VCaP (cell line): ENCODE results near the gene ARHGEF38.

Source experiments
- H3K27ac ChIP-seq: fragments of 450-650 bp; 2 replicates; pipeline ENCODE4 v1.5.1; 2017
- CTCF ChIP-seq: fragments of 450-650 bp; conservative IDR thresholded peaks from 2 replicates; pipeline ENCODE4 v1.5.1; 2017; ENCODE audit warnings: mild to moderate bottlenecking, moderate library complexity

ARHGEF38 gene

GRCh38 chr4:105625214-105625613 is 72.8 kb downstream of the ARHGEF38 start:
- H3K27ac ChIP-seq, result no peak overlapping the region
- TF ChIP-seq CTCF, result no peak

GRCh38 chr4:105626846-105627245 is 74.4 kb downstream of the ARHGEF38 start:
- no peak overlapping the region for H3K27ac ChIP-seq
- no peak for TF ChIP-seq CTCF

- H3K27ac ChIP-seq, result peak overlapping the region; percentile 95; the same call in 1 of the 2 replicates
- no peak for TF ChIP-seq CTCF
Measured at GRCh38 chr4:105627620-105628019, 75.2 kb downstream of the ARHGEF38 start.

- peak overlapping the region; percentile 95 for H3K27ac ChIP-seq
- no peak for TF ChIP-seq CTCF
Measured at GRCh38 chr4:105630670-105631655, 78.5 kb downstream of the ARHGEF38 start.

GRCh38 chr4:105631818-105632400 is 79.5 kb downstream of the ARHGEF38 start:
- TF ChIP-seq CTCF, result no peak
- peak overlapping the region; percentile 95 for H3K27ac ChIP-seq

- TF ChIP-seq CTCF, result no peak; the same call in 1 of the 2 replicates
- H3K27ac ChIP-seq, result peak overlapping the region; percentile 95
Measured at GRCh38 chr4:105632599-105632998, 80.2 kb downstream of the ARHGEF38 start.

GRCh38 chr4:105633241-105633640 is 80.8 kb downstream of the ARHGEF38 start:
- peak overlapping the region; percentile 95 for H3K27ac ChIP-seq
- TF ChIP-seq CTCF, result no peak
